ENCODE data around the gene RHBDL3.
"Not testable (repeated sequence)": the region's sequence is repeated elsewhere in the genome, so short reads cannot be mapped to it uniquely, and the experiment has no call there.

Gene RHBDL3

DNA sequence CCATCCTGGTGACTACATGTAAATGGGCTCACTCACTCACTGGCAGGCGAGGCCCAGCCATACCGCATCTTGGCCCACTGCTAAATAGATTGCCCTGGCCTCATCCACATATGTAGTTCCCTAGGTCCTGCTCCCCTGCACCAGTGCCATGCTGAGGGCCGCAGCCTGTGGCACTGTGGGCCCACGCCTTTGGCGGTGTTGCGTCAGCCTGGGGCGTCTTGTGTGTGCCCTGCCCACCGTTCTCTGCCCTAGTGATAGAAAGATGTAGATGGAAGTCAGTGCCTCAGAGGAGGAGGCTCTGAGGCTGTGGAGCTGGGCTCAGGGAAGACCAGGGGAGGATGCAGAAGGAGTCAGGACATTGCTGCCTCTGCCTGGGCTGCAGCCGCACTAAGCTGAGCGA is 57.4 kb downstream of the RHBDL3 start:
- no peak for DNase-seq (ENCODE audit: low read depth in 3 of 3, low spot score in 1 of 3)

DNA sequence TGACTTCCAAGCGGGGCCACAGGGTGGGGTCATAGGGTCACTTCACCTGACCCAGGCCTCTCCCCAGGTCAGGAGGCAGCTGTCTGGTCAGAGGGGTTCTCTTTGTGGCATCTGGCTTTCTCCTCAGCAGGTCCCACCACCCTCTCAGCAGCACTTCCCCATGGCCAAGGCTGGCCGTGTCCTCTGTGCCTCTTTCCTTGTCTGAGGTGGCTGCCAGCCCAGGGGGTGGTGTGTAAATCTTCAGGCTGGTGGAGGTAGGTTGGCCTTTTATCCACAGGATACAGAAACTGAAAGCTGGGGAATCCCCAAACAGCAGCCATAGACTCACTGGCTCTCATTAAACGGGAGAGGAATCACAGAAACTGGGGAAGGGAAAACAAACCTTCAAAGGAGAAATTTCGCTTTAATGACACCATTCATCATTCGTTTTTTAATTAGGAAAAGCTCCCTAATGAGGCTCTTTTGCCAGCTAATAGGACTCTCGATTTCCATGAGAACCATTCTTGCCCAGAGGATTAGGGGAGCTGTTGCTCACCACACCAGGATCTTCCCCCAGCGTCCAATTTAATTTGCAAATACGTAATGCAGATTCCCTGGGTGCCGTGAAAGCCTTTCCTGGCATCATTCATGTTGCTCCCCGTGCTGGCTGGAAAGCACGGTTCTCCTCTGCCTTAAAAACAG is 58.3 kb downstream of the RHBDL3 start:
- DNase-seq (ENCODE audit: low read depth in 3 of 3, low spot score in 1 of 3) = no peak

DNA sequence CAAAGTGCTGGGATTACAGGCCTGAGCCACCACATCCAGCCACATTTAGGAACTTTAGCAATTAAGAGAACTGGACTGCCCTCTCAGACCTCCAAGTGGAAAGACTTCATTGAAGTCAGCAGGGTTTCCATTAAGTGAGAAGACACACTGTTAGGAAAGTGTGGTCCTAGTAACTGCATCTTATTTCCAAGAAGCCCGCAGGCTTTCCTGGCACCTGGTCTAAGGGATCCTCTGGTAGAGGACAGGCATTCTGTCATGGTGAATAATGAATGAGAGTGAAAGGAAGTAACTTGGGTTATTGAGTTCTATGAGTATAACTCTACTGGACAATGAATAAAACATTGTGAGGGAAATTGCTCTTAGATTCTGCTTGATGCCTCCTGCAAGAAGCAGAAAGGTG is 62.3 kb downstream of the RHBDL3 start:
- DNase-seq (ENCODE audit: low read depth in 3 of 3, low spot score in 1 of 3) = no peak

GRCh38 chr17:32330147-32330546 is 64.5 kb downstream of the RHBDL3 start:
- no peak for DNase-seq (ENCODE audit: low read depth in 3 of 3, low spot score in 1 of 3)

DNA sequence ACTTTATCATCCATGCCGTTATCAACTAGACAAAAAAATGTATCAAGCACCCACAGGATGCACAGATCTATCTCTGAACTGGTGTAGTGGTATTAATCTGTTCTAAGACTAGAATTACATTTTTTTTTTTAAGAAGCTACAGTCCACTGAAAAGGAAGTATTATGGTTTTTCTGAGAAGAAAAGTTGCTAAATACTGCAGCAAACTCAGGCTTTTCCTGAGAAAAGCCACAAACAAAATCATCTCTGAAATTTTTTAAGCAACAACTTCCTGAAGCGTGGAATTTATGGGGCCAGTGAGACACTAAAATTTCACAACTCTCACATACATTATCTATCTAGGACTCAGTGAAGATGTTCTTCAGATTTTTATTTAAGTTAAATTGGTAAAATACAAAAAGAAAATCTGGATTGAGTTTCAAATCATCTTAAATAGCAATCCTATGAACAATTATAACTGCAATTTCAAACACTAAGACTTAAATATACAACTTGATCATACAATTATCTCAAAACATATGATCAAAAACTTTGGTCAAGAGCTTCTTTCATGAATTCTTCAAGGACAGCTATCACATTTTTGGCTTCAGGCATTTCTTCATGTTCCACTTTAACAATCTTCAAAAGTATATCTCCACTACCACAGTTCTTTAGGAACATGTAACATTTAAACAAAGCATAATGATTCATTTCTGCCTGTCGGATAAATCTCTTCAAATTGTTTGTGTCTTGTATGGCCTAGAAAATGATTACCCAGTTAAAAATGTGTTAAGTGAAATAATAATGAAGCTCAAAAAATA is 65.8 kb downstream of the RHBDL3 start:
- DNase-seq (ENCODE audit: low read depth in 3 of 3, low spot score in 1 of 3) = no peak

DNA sequence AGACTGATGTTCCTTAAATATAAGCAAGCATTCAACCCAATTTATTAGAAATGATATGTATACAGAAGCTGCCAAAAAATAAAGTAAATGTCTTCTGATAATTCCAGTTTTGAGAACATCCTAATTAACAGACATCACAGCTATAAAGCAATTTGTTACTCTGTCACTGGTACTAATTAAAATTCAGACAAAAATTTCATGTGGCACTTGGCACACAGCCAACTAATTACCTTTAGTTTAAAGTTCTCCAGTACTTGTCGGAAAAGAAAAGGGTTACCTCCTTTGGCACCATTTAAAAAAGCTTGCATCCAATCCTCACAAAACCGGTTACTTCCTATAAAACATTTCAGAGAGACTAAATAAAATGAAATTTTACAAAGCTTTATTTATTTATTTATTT is 67.6 kb downstream of the RHBDL3 start:
- DNase-seq (ENCODE audit: low read depth in 3 of 3, low spot score in 1 of 3) = no peak

DNA sequence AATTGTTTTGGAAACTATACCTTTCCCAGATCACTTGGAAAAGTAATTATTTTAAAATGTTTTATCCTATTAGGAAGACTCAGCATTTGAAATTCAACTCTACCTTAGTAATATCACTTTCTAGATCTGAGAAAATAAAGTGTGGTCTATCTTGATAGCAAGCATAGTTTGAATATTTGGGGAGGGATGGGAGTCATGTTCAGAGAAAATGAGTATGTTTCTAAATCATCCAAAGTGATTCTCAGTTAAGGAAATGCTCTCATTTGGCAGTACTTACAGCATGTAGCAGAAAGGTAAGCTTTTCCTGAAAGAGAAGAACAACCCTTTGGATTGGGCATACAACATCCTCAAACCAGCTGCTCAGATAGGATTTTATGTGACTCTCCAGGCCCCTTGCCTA is 69.4 kb downstream of the RHBDL3 start:
- DNase-seq (ENCODE audit: low read depth in 3 of 3, low spot score in 1 of 3) = no peak

DNA sequence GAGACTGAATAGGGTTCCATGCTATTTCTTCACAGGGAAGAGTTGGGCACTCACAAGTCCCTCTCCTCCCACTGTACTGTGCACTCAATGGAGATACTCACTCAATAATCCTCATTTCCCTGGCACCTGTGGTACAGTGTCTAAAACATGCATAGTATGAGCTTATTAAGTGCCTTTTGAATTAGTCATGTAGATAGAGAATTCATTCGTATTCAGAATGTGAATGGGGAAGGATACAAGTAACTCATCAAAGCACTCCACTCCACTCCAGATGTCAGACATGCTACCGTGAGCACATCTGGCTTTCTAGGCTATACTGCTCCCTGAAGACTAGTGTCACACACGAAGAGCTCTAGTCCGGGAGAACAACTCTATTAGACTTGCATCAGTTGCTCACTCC is 70.1 kb downstream of the RHBDL3 start:
- no peak for DNase-seq (ENCODE audit: low read depth in 3 of 3, low spot score in 1 of 3)

DNA sequence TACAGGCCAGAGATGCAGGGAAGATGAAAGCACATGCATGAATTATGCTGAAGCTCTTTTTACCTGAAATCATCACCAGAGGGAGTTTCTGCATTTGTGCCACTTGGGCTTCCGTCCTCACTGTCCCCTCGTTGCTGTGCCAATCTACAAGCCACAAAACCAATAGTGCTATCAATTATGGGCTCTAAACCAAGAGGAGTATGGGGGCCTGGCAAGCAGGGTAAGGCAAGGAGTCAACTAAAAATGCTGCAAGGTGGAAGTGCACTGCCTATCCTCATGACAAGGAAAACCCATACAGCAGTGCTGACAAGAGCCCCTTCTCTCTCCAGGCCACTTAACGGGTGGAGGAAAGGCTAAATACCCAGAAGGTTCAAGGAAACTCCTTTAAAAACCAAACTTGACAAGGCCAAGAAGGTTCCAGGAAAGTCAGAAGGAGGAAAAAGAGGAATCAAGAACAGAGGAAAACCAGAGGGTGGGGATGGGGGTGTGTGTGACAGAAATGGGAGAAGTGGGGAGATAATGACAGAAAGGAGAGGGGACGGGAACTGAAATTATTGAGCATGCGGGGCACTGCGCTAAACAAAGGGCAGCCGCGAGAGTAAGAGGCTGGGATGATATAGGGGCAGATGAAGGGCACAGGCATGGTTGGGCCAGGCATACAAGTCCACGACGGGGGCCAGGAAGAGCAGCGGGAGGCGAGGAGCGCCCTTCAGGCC is 75.7 kb downstream of the RHBDL3 start:
- no peak for DNase-seq (ENCODE audit: low read depth in 3 of 3, low spot score in 1 of 3)

GRCh38 chr17:32341857-32342602 is 76.4 kb downstream of the RHBDL3 start, which contains the start of gene C17orf75:
C17orf75 (minus strand) TSS chr17:32342173; CDS start chr17:32342139, 34 bp downstream.
- DNase-seq (ENCODE audit: low read depth in 3 of 3, low spot score in 1 of 3) = peak; percentile 37 to 74 (median 62)

GRCh38 chr17:32342603-32343325 is 77.1 kb downstream of the RHBDL3 start:
- no peak for DNase-seq (ENCODE audit: low read depth in 3 of 3, low spot score in 1 of 3)

DNA sequence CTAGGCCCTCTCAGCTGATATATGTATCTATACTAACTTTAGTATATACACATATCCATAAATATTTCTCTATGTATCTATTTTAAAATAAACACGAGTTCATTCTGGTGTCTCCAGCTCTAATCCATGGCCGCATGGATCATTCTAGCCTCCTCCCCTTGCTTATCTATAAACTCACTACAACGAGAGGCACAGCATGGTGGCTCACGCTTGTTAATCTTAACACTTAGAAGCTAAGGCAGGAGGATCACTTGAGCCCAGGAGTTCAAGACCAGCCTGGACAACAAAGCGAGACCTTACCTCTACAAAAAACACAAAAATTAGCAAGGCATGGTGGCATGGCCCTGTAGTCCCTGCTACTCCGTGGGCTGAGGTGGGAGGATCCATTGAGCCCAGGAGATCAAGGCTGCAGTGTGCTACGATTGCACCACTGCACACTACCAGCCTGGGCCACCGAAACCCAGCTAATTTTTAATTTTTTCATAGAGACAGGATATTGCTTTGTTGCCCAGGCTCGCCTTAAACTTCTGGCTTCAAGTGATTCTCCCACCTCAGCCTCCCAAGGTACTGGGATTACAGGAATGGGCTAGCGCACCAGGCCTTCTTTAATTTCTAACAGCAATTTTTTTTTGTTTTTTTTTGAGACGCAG is 80.4 kb downstream of the RHBDL3 start:
- DNase-seq (ENCODE audit: low read depth in 3 of 3, low spot score in 1 of 3) = no peak

- DNase-seq (ENCODE audit: low read depth in 3 of 3, low spot score in 1 of 3) = no peak
These were observed 82.8 kb downstream of the RHBDL3 start for GRCh38 chr17:32348483-32348800.

DNA sequence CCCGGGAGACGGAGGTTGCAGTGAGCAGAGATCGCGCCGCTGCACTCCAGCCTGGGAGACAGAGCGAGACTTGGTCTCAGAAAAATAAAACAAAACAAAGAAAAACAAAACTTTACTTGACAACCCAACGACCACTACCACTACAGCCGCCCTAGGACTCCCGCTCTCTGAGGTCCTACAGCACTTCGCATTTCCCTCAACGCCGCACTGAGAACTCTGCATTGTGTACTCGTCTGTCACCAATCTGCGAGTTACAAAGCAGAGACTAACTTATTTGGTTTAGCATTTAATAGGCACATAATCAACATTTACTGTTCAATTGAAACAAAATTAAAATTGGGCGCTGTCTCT is 83.8 kb downstream of the RHBDL3 start:
- DNase-seq (ENCODE audit: low read depth in 3 of 3, low spot score in 1 of 3) = no peak

GRCh38 chr17:32349854-32350665 is 84.4 kb downstream of the RHBDL3 start, which contains the start of gene ZNF207:
ZNF207 (plus strand) TSS chr17:32350157; CDS start chr17:32350286, 129 bp downstream.
- peak; percentile 85 to 86 (median 85) for DNase-seq (ENCODE audit: low read depth in 3 of 3, low spot score in 1 of 3)

- no peak for DNase-seq (ENCODE audit: low read depth in 3 of 3, low spot score in 1 of 3)
These were observed 85.2 kb downstream of the RHBDL3 start for GRCh38 chr17:32350666-32351418.

- not testable (repeated sequence) for DNase-seq (ENCODE audit: low read depth in 3 of 3, low spot score in 1 of 3)
These were observed 87.1 kb downstream of the RHBDL3 start for GRCh38 chr17:32352734-32353133.

GRCh38 chr17:32355649-32356377 is 90.2 kb downstream of the RHBDL3 start:
- no peak for DNase-seq (ENCODE audit: low read depth in 3 of 3, low spot score in 1 of 3)

Measured in stimulated activated CD4-positive, alpha-beta T cell treated with anti-CD3 and anti-CD28 coated beads, TNF-alpha, amount 100 ng/mL, for 1 hour (primary cell).